SK-N-MC (cell line): Measurements from ENCODE around the gene TPRN.

Experiments used
- EZH2 ChIP-seq: fragments of 200-600 bp; sonication (generic); IDR thresholded peaks from one replicate; pipeline ENCODE4 v1.6.1; 2017; ENCODE audit warnings: antibody characterized with exemption
- POLR2AphosphoS5 ChIP-seq: IDR thresholded peaks from 2 replicates; pipeline ENCODE4 v1.6.1; 2012; ENCODE audit warnings: mild to moderate bottlenecking, low read depth, low read length, borderline replicate concordance

- no peak for TF ChIP-seq POLR2AphosphoS5
- no peak for TF ChIP-seq EZH2
Observed at GRCh38 chr9:137156567-137157375, 43.8 kb downstream of the TPRN start.
